Measurements from ENCODE around the gene TPK1. TPM values are rescaled to one million over a fixed set of nuclear protein-coding genes. Genes with fewer than 3 reads are reported as not detected.

Gene TPK1
- total and polyA plus RNA-seq, 4 donors: 5.3 to 16.8 (median 15.9) TPM

DNA sequence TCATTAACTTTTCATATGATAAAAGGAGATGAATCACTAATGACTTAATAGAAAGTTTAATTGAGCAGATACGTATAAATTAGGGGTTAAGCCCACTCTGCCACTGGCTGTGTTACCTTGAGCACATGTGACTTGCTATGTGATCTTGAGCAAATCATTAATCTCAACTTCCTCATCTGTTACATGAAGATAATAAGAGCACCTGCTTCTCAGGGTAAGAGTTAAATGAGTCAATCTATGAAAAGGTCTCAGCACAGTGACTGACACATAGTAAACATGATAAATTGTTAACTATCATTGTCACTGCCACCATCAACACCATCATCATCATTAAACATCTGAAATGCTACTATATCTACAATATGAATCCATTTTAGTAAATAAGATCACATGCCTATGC is 110.8 kb downstream of the TPK1 start:
- Histone ChIP-seq H3K36me3 (ENCODE audit: control insufficient read depth in 4 of 4, insufficient read depth in 4 of 4, low read length in 4 of 4) (no peaks in the 10 kb centered on the region), H3K27me3 (ENCODE audit: control insufficient read depth in 3 of 3, insufficient read depth in 3 of 3, low read length in 2 of 3) (no peaks in the 10 kb centered on the region), H3K4me1 (ENCODE audit: control insufficient read depth in 5 of 5, insufficient read depth in 5 of 5, low read length in 5 of 5) (no peaks in the 10 kb centered on the region), H3K27ac (ENCODE audit: low read depth in 1 of 2, low read length in 1 of 2) (no peak overlapping the region), H3K9me3 (ENCODE audit: control insufficient read depth in 4 of 4, insufficient read depth in 3 of 4, low read length in 3 of 4) (no peaks in the 10 kb centered on the region), H3K9ac (ENCODE audit: insufficient read depth in 1 of 2, low read length in 2 of 2) (no peak overlapping the region), H3K4me3 (no peak overlapping the region)
- WGBS, 2 donors: 91 to 95% methylated on average over 1 of the region's 1 CpG
- TF ChIP-seq, protein P1, sequence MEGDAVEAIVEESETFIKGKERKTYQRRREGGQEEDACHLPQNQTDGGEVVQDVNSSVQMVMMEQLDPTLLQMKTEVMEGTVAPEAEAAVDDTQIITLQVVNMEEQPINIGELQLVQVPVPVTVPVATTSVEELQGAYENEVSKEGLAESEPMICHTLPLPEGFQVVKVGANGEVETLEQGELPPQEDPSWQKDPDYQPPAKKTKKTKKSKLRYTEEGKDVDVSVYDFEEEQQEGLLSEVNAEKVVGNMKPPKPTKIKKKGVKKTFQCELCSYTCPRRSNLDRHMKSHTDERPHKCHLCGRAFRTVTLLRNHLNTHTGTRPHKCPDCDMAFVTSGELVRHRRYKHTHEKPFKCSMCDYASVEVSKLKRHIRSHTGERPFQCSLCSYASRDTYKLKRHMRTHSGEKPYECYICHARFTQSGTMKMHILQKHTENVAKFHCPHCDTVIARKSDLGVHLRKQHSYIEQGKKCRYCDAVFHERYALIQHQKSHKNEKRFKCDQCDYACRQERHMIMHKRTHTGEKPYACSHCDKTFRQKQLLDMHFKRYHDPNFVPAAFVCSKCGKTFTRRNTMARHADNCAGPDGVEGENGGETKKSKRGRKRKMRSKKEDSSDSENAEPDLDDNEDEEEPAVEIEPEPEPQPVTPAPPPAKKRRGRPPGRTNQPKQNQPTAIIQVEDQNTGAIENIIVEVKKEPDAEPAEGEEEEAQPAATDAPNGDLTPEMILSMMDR (IDR thresholded peaks at IDR 0.05; ENCODE audit: control extremely low read depth, extremely low read depth): no peak
- no peak for ATAC-seq (ENCODE audit: insufficient read depth, low FRiP score)
- no peak for DNase-seq

DNA sequence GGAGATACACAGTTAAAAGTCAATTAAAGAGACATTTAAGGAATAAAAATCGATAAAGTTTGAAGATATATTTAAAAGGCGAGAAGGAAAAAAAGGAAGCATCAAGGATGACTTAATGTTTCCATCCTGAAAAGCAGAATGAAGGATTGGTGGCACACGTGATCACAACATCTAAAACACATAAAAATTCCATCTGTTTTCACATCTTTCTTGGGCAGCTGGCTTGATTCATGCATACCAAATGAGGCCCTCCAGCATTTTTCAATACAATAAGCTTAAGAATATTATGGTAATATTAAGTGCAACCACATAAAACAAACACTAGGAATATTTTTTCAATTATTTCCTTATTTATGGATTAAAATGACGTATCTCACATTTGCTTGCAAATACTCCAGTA is 112.6 kb downstream of the TPK1 start:
- Histone ChIP-seq H3K9me3 (ENCODE audit: control insufficient read depth in 4 of 4, insufficient read depth in 3 of 4, low read length in 3 of 4) (peaks cover 0 to 2% (median 0%) of the 10 kb centered on the region in 4 donors), H3K4me3 (no peak overlapping the region), H3K4me1 (ENCODE audit: control insufficient read depth in 5 of 5, insufficient read depth in 5 of 5, low read length in 5 of 5) (no peaks in the 10 kb centered on the region), H3K27me3 (ENCODE audit: control insufficient read depth in 3 of 3, insufficient read depth in 3 of 3, low read length in 2 of 3) (no peaks in the 10 kb centered on the region), H3K27ac (ENCODE audit: low read depth in 1 of 2, low read length in 1 of 2) (no peak overlapping the region), H3K9ac (ENCODE audit: insufficient read depth in 1 of 2, low read length in 2 of 2) (no peak overlapping the region), H3K36me3 (ENCODE audit: control insufficient read depth in 4 of 4, insufficient read depth in 4 of 4, low read length in 4 of 4) (peaks cover 0 to 1% (median 0%) of the 10 kb centered on the region in 4 donors)
- no peak for DNase-seq
- WGBS, 2 donors: 83 to 89% methylated on average over 4 of the region's 4 CpGs
- TF ChIP-seq, protein P1 (IDR thresholded peaks at IDR 0.05; ENCODE audit: control extremely low read depth, extremely low read depth): no peak
- no peak for ATAC-seq (ENCODE audit: insufficient read depth, low FRiP score)

DNA sequence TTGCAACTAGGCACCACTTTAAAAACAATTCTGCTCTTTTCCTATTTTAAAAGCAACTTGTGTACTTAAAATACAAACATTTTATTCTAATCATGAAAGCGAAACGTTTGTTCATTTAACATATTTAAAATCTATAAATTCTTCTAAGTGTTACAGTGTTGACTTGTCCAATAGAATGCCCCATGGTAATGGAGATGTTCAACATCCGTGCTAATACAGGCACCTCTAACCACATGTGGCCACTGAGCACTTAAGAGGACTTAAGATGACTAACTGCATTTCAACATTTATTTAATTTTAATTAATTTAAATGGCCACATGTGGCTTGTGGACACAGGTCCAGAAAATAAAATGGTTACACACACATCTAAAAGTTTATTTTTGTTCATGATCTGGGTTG is 115.1 kb downstream of the TPK1 start:
- TF ChIP-seq, protein P1 (IDR thresholded peaks at IDR 0.05; ENCODE audit: control extremely low read depth, extremely low read depth): no peak
- 91 to 95% methylated on average over 3 of the region's 3 CpGs for WGBS, 2 donors
- Histone ChIP-seq H3K9me3 (ENCODE audit: control insufficient read depth in 4 of 4, insufficient read depth in 3 of 4, low read length in 3 of 4) (peaks cover 0 to 5% (median 0%) of the 10 kb centered on the region in 4 donors), H3K9ac (ENCODE audit: insufficient read depth in 1 of 2, low read length in 2 of 2) (no peak overlapping the region), H3K4me1 (ENCODE audit: control insufficient read depth in 5 of 5, insufficient read depth in 5 of 5, low read length in 5 of 5) (no peaks in the 10 kb centered on the region), H3K4me3 (no peak overlapping the region), H3K36me3 (ENCODE audit: control insufficient read depth in 4 of 4, insufficient read depth in 4 of 4, low read length in 4 of 4) (peaks cover 0 to 1% (median 0%) of the 10 kb centered on the region in 4 donors), H3K27ac (ENCODE audit: low read depth in 1 of 2, low read length in 1 of 2) (no peak overlapping the region), H3K27me3 (ENCODE audit: control insufficient read depth in 3 of 3, insufficient read depth in 3 of 3, low read length in 2 of 3) (no peaks in the 10 kb centered on the region)
- no peak for ATAC-seq (ENCODE audit: insufficient read depth, low FRiP score)
- DNase-seq: no peak

DNA sequence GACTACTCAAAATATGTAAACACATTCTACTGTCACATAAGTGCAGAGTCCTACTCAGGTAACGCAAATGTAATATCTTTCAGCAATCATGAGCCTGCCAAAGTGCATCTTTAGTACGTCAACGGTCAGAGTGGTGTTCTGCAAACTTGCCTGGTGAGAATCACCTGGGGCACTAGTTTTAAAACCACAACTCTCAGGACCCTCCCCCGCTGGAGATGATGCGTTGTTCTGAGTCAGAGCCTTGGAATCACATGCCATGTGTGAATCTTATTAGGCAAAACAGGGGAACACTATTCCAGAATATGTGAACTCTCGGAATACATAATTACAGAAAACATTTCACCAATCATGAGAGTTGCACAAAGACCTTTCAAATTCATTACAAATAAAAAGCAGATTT is 115.7 kb downstream of the TPK1 start:
- Histone ChIP-seq H3K36me3 (ENCODE audit: control insufficient read depth in 4 of 4, insufficient read depth in 4 of 4, low read length in 4 of 4) (peaks cover 0 to 1% (median 0%) of the 10 kb centered on the region in 4 donors), H3K9ac (ENCODE audit: insufficient read depth in 1 of 2, low read length in 2 of 2) (no peak overlapping the region), H3K4me1 (ENCODE audit: control insufficient read depth in 5 of 5, insufficient read depth in 5 of 5, low read length in 5 of 5) (no peaks in the 10 kb centered on the region), H3K4me3 (no peak overlapping the region), H3K27me3 (ENCODE audit: control insufficient read depth in 3 of 3, insufficient read depth in 3 of 3, low read length in 2 of 3) (no peaks in the 10 kb centered on the region), H3K27ac (ENCODE audit: low read depth in 1 of 2, low read length in 1 of 2) (no peak overlapping the region), H3K9me3 (ENCODE audit: control insufficient read depth in 4 of 4, insufficient read depth in 3 of 4, low read length in 3 of 4) (peaks cover 0 to 5% (median 0%) of the 10 kb centered on the region in 4 donors)
- no peak for ATAC-seq (ENCODE audit: insufficient read depth, low FRiP score)
- DNase-seq: no peak
- TF ChIP-seq, protein P1 (IDR thresholded peaks at IDR 0.05; ENCODE audit: control extremely low read depth, extremely low read depth): no peak
- WGBS, 2 donors: 83 to 85% methylated on average over 6 of the region's 6 CpGs

Data from lung (tissue), 12 donors.